GM12878 (cell line): ENCODE results near the gene TMEM235. TPM values are rescaled to one million over a fixed set of nuclear protein-coding genes. Genes with fewer than 3 reads are reported as not detected.

Experiments used
- ATAC-seq: fragments of 200-7000 bp; cut with Tn5 transposase; 3 replicates; pipeline ENCODE4 v1.9.1; 2020; ENCODE audit warnings: mild to moderate bottlenecking, moderate library complexity
- Bru-seq: library from RNA; stranded (reverse); fragments of 400-500 nt; gene quantifications from one replicate; lab custom pipeline; 2021; lab: Mats Ljungman, UMichigan
- BruChase-seq, 2 experiments: library from RNA; stranded (reverse); fragments of 400-500 nt; gene quantifications; one replicate each; lab custom pipeline; 2021; lab: Mats Ljungman, UMichigan
- BruUV-seq: library from RNA; stranded (reverse); fragments of 400-500 nt; replicated peaks from 2 replicates; lab custom pipeline; 2021; lab: Mats Ljungman, UMichigan
- CTCF ChIA-PET: fragments of 300-600 bp; sonication (Branson Sonifier 250); formaldehyde crosslinking; extraction: SDS; loops from one replicate; lab custom pipeline; 2021; ENCODE audit warnings: inconsistent platforms; lab: Yijun Ruan, JAX
- POLR2A ChIA-PET: fragments of 350-600 bp; formaldehyde crosslinking; extraction: SDS; loops from one replicate; lab custom pipeline; 2021; ENCODE audit warnings: inconsistent platforms; lab: Charles Lee
- RAD21 ChIA-PET: fragments of 300-600 bp; sonication (Branson Sonifier 250); formaldehyde crosslinking; loops from one replicate; lab custom pipeline; 2023; ENCODE audit warnings: antibody characterized with exemption; ENCODE audit not compliant: unreplicated experiment; lab: Charles Lee
- SMC1A ChIA-PET: fragments of 300-600 bp; sonication (Branson Sonifier 250); formaldehyde crosslinking; loops from one replicate; lab custom pipeline; 2023; ENCODE audit not compliant: unreplicated experiment, uncharacterized antibody; lab: Charles Lee
- DNase-seq: peaks from one replicate; pipeline ENCODE4 v3.0.0-alpha.2; 2011; ENCODE audit warnings: low read depth, low spot score
- FAIRE-seq: peaks from 3 replicates; lab custom pipeline; 2011; peaks lifted over from hg19 to GRCh38; lab: Jason Lieb, UNC
- H2AFZ ChIP-seq: 2 replicates; pipeline ENCODE4 v1.6.0; 2011; ENCODE audit warnings: low read depth, low read length, control low read depth; ENCODE audit not compliant: control insufficient read depth
- H3K27ac ChIP-seq: 2 replicates; pipeline ENCODE4 v1.5.1; 2011; ENCODE audit warnings: control low read depth; ENCODE audit not compliant: control insufficient read depth, insufficient read depth
- H3K27me3 ChIP-seq, 2 experiments: replicated peaks in 1 of 2; 2 replicates each; pipeline versions ENCODE4 v1.6.0 to v1.6.1; 2011; ENCODE audit warnings: low read length in 1 of 2; ENCODE audit not compliant: control insufficient read depth in 2 of 2, insufficient read depth in 2 of 2
- H3K36me3 ChIP-seq, 2 experiments: 2 replicates each; pipeline ENCODE4 v1.5.1; 2011; ENCODE audit warnings: low read length in 1 of 2; ENCODE audit not compliant: control insufficient read depth in 2 of 2, insufficient read depth in 2 of 2
- H3K4me1 ChIP-seq: 2 replicates; pipeline ENCODE4 v1.6.1; 2011; ENCODE audit warnings: mild to moderate bottlenecking, low read length, moderate library complexity, mixed read lengths; ENCODE audit not compliant: control insufficient read depth, insufficient read depth
- H3K4me2 ChIP-seq: 2 replicates; pipeline ENCODE4 v1.6.0; 2011; ENCODE audit warnings: control low read depth; ENCODE audit not compliant: control insufficient read depth, insufficient read depth
- H3K4me3 ChIP-seq: fragments of 200-600 bp; sonication (generic); 2 replicates; pipeline ENCODE4 v1.5.1; 2016
- H3K79me2 ChIP-seq: 2 replicates; pipeline ENCODE4 v1.6.0; 2011; ENCODE audit warnings: low read length; ENCODE audit not compliant: control insufficient read depth, insufficient read depth
- H3K9ac ChIP-seq: 2 replicates; pipeline ENCODE4 v1.8.0; 2011; ENCODE audit warnings: low read length, control low read depth, mixed read lengths; ENCODE audit not compliant: control insufficient read depth, insufficient read depth
- H3K9me3 ChIP-seq: replicated peaks from 3 replicates; pipeline ENCODE4 v1.5.1; 2011; ENCODE audit warnings: mild to moderate bottlenecking, low read length; ENCODE audit not compliant: control insufficient read depth, insufficient read depth
- H4K20me1 ChIP-seq: 2 replicates; pipeline ENCODE4 v1.6.0; 2011; ENCODE audit not compliant: control insufficient read depth, insufficient read depth
- CBX5 ChIP-seq: sonication (generic); IDR thresholded peaks from 2 replicates; pipeline ENCODE4 v1.6.1; 2016; ENCODE audit warnings: low read depth, moderate library complexity, mild to moderate bottlenecking, inconsistent platforms
- CHD4 ChIP-seq: fragments of 200-600 bp; sonication (generic); IDR thresholded peaks from 2 replicates; pipeline ENCODE4 v1.6.1; 2016; ENCODE audit warnings: mild to moderate bottlenecking
- FOXK2 ChIP-seq: fragments of 450-650 bp; IDR thresholded peaks from 2 replicates; pipeline ENCODE4 v1.6.1; 2017; ENCODE audit warnings: mild to moderate bottlenecking, moderate library complexity
- GATAD2B ChIP-seq: fragments of 450-650 bp; conservative IDR thresholded peaks from 2 replicates; pipeline ENCODE4 v1.6.1; 2017; ENCODE audit warnings: low read depth, mild to moderate bottlenecking, moderate library complexity
- KDM1A ChIP-seq: fragments of 200-600 bp; sonication (generic); IDR thresholded peaks from 2 replicates; pipeline ENCODE4 v1.6.1; 2016; ENCODE audit warnings: borderline replicate concordance
- MTA3 ChIP-seq: IDR thresholded peaks from 2 replicates; pipeline ENCODE4 v1.6.1; 2012; ENCODE audit warnings: low read length, inconsistent platforms, borderline replicate concordance
- MYB ChIP-seq: fragments of 150-350 bp; IDR thresholded peaks from 2 replicates; pipeline ENCODE4 v1.6.1; 2014; ENCODE audit warnings: mild to moderate bottlenecking, low read depth, low read length, borderline replicate concordance
- POLR2AphosphoS5 ChIP-seq: IDR thresholded peaks from 2 replicates; pipeline ENCODE4 v1.6.1; 2011; ENCODE audit warnings: mild to moderate bottlenecking, low read length, inconsistent platforms
- RELA ChIP-seq: fragments of 450-650 bp; IDR thresholded peaks from 2 replicates; pipeline ENCODE4 v1.8.0; 2014; ENCODE audit warnings: borderline replicate concordance; ENCODE audit not compliant: partially characterized antibody
- SMAD5 ChIP-seq: IDR thresholded peaks from 2 replicates; pipeline ENCODE4 v1.6.1; 2016; ENCODE audit warnings: antibody characterized with exemption, low read depth
- SP1 ChIP-seq: IDR thresholded peaks from one replicate; pipeline ENCODE4 v1.6.1; 2011; ENCODE audit warnings: low read depth, low read length
- STAT1 ChIP-seq: fragments of 450-650 bp; conservative IDR thresholded peaks from 2 replicates; pipeline ENCODE4 v1.6.1; 2014; ENCODE audit warnings: antibody characterized with exemption, mild to moderate bottlenecking
- TCF12 ChIP-seq: IDR thresholded peaks from 2 replicates; pipeline ENCODE4 v1.6.1; 2011; ENCODE audit warnings: low read depth, mild to moderate bottlenecking, low read length
- ZNF274 ChIP-seq: IDR thresholded peaks from one replicate; pipeline ENCODE4 v1.8.0; 2011; ENCODE audit not compliant: insufficient read length, insufficient read depth
- WGBS: methylation state at CpG from one replicate; pipeline ENCODE4 v1.1.6; 2016; ENCODE audit warnings: low lambda C conversion rate; ENCODE audit not compliant: insufficient replicate concordance, insufficient coverage; ENCODE audit errors: missing lambda C conversion rate; 5-methylcytosine and 5-hydroxymethylcytosine counted together
- in situ Hi-C: fragments of 300-500 bp; cut with MboI; formaldehyde crosslinking; loops from 9 replicates; pipeline ENCODE4 v1.14.3; 2018; ENCODE audit warnings: mixed read lengths
- intact Hi-C: fragments of 100-400 bp; cut with micrococcal nuclease; formaldehyde crosslinking; loops from one replicate; pipeline ENCODE4 v1.14.2; 2022; ENCODE audit not compliant: unreplicated experiment
- long read RNA-seq, 2 experiments: library from polyadenylated mRNA; unstranded; transcript quantifications; one replicate each; pipeline ENCODE4 v2.0.0, GENCODE V29; 2019 to 2020
- polyA minus RNA-seq, 3 experiments: library from RNA; depleted of rRNA, polyadenylated mRNA; stranded (reverse); fragments of >200 nt; gene quantifications; 2 replicates each; pipeline ENCODE4 v1.2.3, GENCODE V29; 2011
- polyA plus RNA-seq, 11 experiments: library from polyadenylated mRNA; depleted of rRNA in 4 of 11; unstranded in 6 of 11; stranded (reverse) in 5 of 11; fragments of >200 nt; fragmentation: Nextera tagmentation in 4 of 11; fragmentation: Illumina TruSeq in 1 of 11; extraction: Ambion mirVana in 4 of 11; extraction: Trizol in 1 of 11; gene quantifications; 1 replicate in 1 of 11; 2 replicates in 10 of 11; pipeline versions ENCODE4 v1.2.1 to v1.2.3, GENCODE V29; 2011 to 2016; ENCODE audit warnings: inconsistent platforms in 2 of 11, missing spikeins in 2 of 11, low read depth in 1 of 11
- total RNA-seq, 4 experiments: library from RNA; depleted of rRNA in 3 of 4; stranded (reverse); fragments of >200 nt in 3 of 4; fragmentation: Illumina TruSeq in 1 of 4; extraction: Trizol in 1 of 4; gene quantifications; 2 replicates each; pipeline versions ENCODE4 v1.2.1 to v1.2.3, GENCODE V29; 2013 to 2021
- TF ChIP-seq, protein P1 (sequence below): fragments of 450-650 bp; IDR thresholded peaks from 2 replicates; pipeline ENCODE4 v1.6.1; 2016; ENCODE audit warnings: mild to moderate bottlenecking, moderate library complexity, borderline replicate concordance
- TF ChIP-seq, protein P2 (sequence below): IDR thresholded peaks from 2 replicates; pipeline ENCODE4 v1.6.1; 2011; ENCODE audit warnings: mild to moderate bottlenecking, low read depth, low read length, moderate library complexity; ENCODE audit not compliant: insufficient replicate concordance

TMEM235 gene
- total RNA-seq (2013; cell fraction: nucleolus; rRNA removed), result not detected in 2 replicates
- not detected in 2 replicates for total RNA-seq (2014; rRNA removed)
- total RNA-seq (2014; rRNA removed; fragmentation: Illumina TruSeq; extraction: Trizol), result not detected in 2 replicates
- not detected in 2 replicates for total RNA-seq (2021)
- polyA plus RNA-seq (2011; ENCODE audit: low read depth), result not detected
- polyA plus RNA-seq (2011; rRNA removed), result not detected in 2 replicates
- not detected in 2 replicates for polyA plus RNA-seq (2011; cell fraction: cytosol; rRNA removed)
- not detected in 2 replicates for polyA plus RNA-seq (2011; cell fraction: nucleus; rRNA removed)
- not detected in 2 replicates for polyA plus RNA-seq (2012)
- not detected in 2 replicates for polyA plus RNA-seq (2014; fragmentation: Illumina TruSeq; extraction: Trizol)
- not detected for polyA plus RNA-seq (2014; fragmentation: Nextera tagmentation; extraction: Ambion mirVana)
- polyA plus RNA-seq (2014; rRNA removed), result not detected in 2 replicates
- polyA plus RNA-seq (2016; fragmentation: Nextera tagmentation; extraction: Ambion mirVana), result not detected
- polyA minus RNA-seq (2011; rRNA and poly(A)+ RNA removed), result not detected in 2 replicates
- polyA minus RNA-seq (2011; cell fraction: cytosol; rRNA and poly(A)+ RNA removed), result not detected in 2 replicates
- not detected in 2 replicates for polyA minus RNA-seq (2011; cell fraction: nucleus; rRNA and poly(A)+ RNA removed)
- percentile 8 among the genes with signal in this experiment for Bru-seq, nascent RNA
- BruChase-seq, experiment 1, labeled RNA remaining after a 6-hour chase, result not detected
- percentile 8 among the genes with signal in this experiment for BruChase-seq, experiment 2, labeled RNA remaining after a 2-hour chase
- long read RNA-seq, experiment 1, result 0 reads
- long read RNA-seq, experiment 2, result 0 reads

DNA sequence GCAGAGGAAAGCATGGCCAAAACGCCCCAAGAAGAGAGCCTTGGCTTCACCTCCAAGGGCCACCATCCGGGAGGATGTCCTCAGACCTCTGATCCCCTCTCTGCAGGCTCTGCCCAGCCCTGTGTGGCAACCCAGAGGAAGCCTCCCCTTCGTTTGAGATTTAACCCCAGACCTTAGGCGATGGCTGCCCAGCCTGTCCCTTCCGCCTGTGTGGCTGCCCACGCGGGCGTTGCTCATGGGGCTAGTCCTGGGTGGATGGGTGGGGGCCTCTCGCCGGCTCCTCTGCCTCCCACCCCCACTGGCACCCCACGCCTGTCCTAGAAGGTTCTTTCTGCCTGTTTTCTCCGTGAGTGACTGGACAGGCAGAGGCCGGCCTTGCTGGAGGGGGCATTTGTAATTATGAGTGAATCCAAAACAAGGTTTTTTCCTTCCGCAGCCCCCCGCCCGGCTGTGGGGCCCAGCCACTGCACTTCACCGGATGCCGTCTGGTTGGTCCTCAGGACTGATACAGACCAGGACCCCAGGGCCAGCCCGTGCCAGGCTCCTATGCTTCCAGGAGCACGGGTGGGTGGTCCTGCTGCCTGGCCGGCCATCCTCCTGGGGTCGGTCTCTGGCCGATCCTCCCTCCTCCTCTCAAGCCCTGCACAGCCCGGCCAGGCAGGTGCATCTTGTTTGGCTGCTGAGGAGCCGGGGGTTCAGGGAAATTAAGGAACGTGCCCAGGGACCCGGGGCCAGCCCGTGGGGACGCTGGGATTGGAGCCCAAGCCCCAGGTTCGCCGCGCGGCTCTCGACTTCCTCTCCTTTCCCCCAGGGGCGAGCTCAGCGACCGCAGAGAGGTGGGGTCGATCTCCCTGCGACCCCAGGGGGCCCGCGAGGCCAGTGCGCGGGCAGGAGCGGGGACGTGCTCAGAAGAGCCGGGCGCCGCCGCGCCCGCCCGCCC lies at the start of gene TMEM235:
TSS of gene TMEM235 (plus strand) at position 636 of the 940 bp plus-strand sequence. CDS start 393 bp downstream, outside the sequence.
- no peak within 1 kb of the TSS for H3K4me3 ChIP-seq
- in situ Hi-C loops, result no loop called here
- no peak within 1 kb of the TSS for H3K4me2 ChIP-seq
- no TSS peak for BruUV-seq
- peaks cover 2% of the 10 kb centered on the region; the same call in 1 of the 2 replicates for H3K4me1 ChIP-seq
- FAIRE-seq, result no peak
- DNase-seq, result no peak
- ChIA-PET CTCF (interaction anchor here (1.3 kb wide), 1 partner anchor 10 kb away, joined by 3 read pairs; no protein-coding TSS in a partner anchor), POLR2A (no interaction called here), SMC1A (interaction anchor here (1.2 kb wide), 1 partner anchor 146 kb away, joined by 3 read pairs; no protein-coding TSS in a partner anchor), RAD21 (no interaction called here)
- intact Hi-C loops, result no loop called here
- no peaks in the 10 kb centered on the region for H3K36me3 ChIP-seq
- ATAC-seq, result peak; percentile 29; the same call in 2 of the 3 replicates
- no peaks in the 10 kb centered on the region for H3K79me2 ChIP-seq
- 40% methylated on average over 34 of the region's 52 CpGs for WGBS
- H3K9me3 ChIP-seq, result no peaks in the 10 kb centered on the region
- H4K20me1 ChIP-seq, result no peaks in the 10 kb centered on the region
- H3K27me3 ChIP-seq, result peaks cover 6 to 9% of the 10 kb centered on the region in 2 experiments; a peak in 3 of 4 replicates
- H3K9ac ChIP-seq, result no peak within 1 kb of the TSS
- H2AFZ ChIP-seq, result no peak within 1 kb of the TSS
- no peak within 1 kb of the TSS for H3K27ac ChIP-seq
- no peak for TF ChIP-seq TCF12
- TF ChIP-seq, protein P1, sequence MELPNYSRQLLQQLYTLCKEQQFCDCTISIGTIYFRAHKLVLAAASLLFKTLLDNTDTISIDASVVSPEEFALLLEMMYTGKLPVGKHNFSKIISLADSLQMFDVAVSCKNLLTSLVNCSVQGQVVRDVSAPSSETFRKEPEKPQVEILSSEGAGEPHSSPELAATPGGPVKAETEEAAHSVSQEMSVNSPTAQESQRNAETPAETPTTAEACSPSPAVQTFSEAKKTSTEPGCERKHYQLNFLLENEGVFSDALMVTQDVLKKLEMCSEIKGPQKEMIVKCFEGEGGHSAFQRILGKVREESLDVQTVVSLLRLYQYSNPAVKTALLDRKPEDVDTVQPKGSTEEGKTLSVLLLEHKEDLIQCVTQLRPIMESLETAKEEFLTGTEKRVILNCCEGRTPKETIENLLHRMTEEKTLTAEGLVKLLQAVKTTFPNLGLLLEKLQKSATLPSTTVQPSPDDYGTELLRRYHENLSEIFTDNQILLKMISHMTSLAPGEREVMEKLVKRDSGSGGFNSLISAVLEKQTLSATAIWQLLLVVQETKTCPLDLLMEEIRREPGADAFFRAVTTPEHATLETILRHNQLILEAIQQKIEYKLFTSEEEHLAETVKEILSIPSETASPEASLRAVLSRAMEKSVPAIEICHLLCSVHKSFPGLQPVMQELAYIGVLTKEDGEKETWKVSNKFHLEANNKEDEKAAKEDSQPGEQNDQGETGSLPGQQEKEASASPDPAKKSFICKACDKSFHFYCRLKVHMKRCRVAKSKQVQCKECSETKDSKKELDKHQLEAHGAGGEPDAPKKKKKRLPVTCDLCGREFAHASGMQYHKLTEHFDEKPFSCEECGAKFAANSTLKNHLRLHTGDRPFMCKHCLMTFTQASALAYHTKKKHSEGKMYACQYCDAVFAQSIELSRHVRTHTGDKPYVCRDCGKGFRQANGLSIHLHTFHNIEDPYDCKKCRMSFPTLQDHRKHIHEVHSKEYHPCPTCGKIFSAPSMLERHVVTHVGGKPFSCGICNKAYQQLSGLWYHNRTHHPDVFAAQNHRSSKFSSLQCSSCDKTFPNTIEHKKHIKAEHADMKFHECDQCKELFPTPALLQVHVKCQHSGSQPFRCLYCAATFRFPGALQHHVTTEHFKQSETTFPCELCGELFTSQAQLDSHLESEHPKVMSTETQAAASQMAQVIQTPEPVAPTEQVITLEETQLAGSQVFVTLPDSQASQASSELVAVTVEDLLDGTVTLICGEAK, result no peak
- no peak for TF ChIP-seq MTA3
- no peak for TF ChIP-seq SP1
- TF ChIP-seq, protein P2, sequence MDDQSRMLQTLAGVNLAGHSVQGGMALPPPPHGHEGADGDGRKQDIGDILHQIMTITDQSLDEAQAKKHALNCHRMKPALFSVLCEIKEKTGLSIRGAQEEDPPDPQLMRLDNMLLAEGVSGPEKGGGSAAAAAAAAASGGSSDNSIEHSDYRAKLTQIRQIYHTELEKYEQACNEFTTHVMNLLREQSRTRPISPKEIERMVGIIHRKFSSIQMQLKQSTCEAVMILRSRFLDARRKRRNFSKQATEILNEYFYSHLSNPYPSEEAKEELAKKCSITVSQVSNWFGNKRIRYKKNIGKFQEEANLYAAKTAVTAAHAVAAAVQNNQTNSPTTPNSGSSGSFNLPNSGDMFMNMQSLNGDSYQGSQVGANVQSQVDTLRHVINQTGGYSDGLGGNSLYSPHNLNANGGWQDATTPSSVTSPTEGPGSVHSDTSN, result no peak
- TF ChIP-seq CBX5, result no peak
- no peak for TF ChIP-seq KDM1A
- TF ChIP-seq RELA, result no peak
- TF ChIP-seq FOXK2, result no peak
- TF ChIP-seq SMAD5, result no peak
- no peak for TF ChIP-seq ZNF274
- no peak for TF ChIP-seq POLR2AphosphoS5
- TF ChIP-seq GATAD2B, result no peak
- TF ChIP-seq CHD4, result no peak
- no peak for TF ChIP-seq STAT1
- TF ChIP-seq MYB, result no peak
